ENCODE data around the gene RHOD. TPM values are rescaled to one million over a fixed set of nuclear protein-coding genes. Genes with fewer than 3 reads are reported as not detected.

RHOD gene
- total RNA-seq, 1 donor from 2014 or later = 12.2 TPM

DNA sequence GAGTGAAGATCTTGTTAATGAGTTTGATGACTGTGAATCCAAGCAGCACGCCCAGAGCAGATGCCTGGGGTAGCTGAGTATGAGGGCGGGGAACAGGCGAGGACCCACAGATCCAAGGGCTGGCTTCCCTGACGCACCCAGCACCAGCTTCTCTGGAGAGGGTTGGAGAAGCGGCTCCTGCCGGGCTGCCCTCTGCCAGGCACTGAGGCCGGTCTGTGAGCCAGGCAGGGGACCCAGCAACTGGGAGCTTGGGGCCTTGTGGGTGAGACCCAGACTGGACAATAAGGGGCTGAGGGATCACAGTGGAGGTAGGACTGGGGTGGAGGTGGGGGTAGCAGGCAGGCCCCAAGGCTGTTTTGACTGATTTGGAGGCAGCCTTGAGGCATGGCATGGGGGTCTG, 42.3 kb upstream of the RHOD start:
- Histone ChIP-seq H3K27me3 (ENCODE audit: low read depth) (no peaks in the 10 kb centered on the region), H3K36me3 (no peaks in the 10 kb centered on the region), H3K9me3 (no peaks in the 10 kb centered on the region), H3K4me1 (no peaks in the 10 kb centered on the region), H3K4me3 (no peak overlapping the region), H3K27ac (no peak overlapping the region)
- TF ChIP-seq, protein P1, sequence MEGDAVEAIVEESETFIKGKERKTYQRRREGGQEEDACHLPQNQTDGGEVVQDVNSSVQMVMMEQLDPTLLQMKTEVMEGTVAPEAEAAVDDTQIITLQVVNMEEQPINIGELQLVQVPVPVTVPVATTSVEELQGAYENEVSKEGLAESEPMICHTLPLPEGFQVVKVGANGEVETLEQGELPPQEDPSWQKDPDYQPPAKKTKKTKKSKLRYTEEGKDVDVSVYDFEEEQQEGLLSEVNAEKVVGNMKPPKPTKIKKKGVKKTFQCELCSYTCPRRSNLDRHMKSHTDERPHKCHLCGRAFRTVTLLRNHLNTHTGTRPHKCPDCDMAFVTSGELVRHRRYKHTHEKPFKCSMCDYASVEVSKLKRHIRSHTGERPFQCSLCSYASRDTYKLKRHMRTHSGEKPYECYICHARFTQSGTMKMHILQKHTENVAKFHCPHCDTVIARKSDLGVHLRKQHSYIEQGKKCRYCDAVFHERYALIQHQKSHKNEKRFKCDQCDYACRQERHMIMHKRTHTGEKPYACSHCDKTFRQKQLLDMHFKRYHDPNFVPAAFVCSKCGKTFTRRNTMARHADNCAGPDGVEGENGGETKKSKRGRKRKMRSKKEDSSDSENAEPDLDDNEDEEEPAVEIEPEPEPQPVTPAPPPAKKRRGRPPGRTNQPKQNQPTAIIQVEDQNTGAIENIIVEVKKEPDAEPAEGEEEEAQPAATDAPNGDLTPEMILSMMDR (IDR thresholded peaks at IDR 0.05) = no peak
- no peak for DNase-seq
- intact Hi-C loops (cut with DNase I) = no loop called here
- no peak for ATAC-seq

DNA sequence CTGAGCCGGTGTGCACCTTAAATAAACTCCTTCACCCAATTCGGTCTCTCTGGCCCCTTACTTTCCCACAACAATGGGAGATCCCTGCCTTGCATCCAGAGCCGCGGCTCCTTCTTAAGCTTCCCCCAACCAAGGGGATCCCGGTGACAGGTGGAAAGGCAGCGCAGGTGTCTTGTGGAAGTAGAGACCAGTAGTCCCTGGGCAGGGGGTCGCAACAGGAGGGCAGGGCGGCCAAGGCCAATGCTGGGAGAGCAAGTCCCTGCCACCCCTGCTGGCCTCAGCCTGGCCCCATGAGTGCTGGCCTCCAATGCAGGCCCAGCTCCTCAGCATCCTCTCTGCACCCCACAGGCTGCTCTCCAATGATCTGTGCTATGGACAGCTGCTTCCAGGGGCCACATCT, 41.6 kb upstream of the RHOD start:
- H3K4me3 ChIP-seq = no peak overlapping the region
- H3K27ac ChIP-seq = no peak overlapping the region
- ATAC-seq (no peak), DNase-seq (no peak)
- no peaks in the 10 kb centered on the region for H3K27me3 ChIP-seq (ENCODE audit: low read depth)
- no peaks in the 10 kb centered on the region for H3K9me3 ChIP-seq
- TF ChIP-seq, protein P1 (IDR thresholded peaks at IDR 0.05) = no peak
- intact Hi-C loops (cut with DNase I) = no loop called here
- H3K36me3 ChIP-seq = no peaks in the 10 kb centered on the region
- H3K4me1 ChIP-seq = no peaks in the 10 kb centered on the region

DNA sequence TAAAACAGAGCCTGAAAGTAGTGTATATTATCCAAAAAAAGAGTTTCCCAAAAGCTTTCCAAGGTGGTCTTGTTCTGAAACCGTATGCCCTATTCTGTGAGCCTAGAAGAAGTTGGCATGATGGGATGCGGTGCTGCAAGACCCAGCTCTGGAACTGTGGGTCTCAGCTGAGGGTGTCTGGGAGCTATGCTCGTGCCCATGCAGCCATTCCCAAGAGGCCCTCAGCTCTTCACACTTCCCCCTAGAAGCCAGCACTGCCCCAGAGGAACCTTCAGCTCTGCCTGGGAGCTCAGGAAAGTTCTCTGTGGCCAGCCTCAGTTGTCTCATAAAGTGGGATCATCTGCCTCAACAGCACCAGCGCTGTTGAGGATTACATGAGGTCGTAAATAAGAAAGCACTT, 40.1 kb upstream of the RHOD start:
- H3K27me3 ChIP-seq (ENCODE audit: low read depth) = no peaks in the 10 kb centered on the region
- H3K4me3 ChIP-seq = no peak overlapping the region
- no peaks in the 10 kb centered on the region for H3K4me1 ChIP-seq
- H3K36me3 ChIP-seq = no peaks in the 10 kb centered on the region
- TF ChIP-seq, protein P1 (IDR thresholded peaks at IDR 0.05) = no peak
- DNase-seq = no peak
- intact Hi-C loops (cut with DNase I) = no loop called here
- H3K9me3 ChIP-seq = no peaks in the 10 kb centered on the region
- H3K27ac ChIP-seq = no peak overlapping the region
- no peak for ATAC-seq

DNA sequence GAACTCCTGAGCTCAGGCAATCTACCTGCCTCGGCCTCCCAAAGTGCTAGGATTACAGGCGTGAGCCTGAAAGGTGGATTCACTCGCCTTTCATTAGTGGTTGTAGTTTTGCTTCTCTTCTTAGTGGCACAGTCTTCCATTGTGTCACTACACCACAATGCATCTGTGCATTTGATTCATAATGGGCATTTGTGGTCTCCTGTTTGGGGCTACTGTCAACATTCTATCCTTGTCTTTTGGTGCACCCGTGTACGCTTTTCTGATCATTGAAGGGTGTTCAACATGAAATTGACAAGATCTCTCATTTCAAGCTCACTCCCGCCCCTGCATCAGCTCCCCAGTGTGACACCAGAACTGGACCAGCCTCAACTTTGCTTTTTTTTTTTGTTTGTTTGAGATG, 35.7 kb upstream of the RHOD start:
- no peak overlapping the region for H3K4me3 ChIP-seq
- no peak overlapping the region for H3K27ac ChIP-seq
- no peaks in the 10 kb centered on the region for H3K36me3 ChIP-seq
- H3K4me1 ChIP-seq = peaks cover 13% of the 10 kb centered on the region
- TF ChIP-seq, protein P1 (IDR thresholded peaks at IDR 0.05) = no peak
- no peak for ATAC-seq
- peaks cover 30% of the 10 kb centered on the region for H3K27me3 ChIP-seq (ENCODE audit: low read depth)
- H3K9me3 ChIP-seq = no peaks in the 10 kb centered on the region
- DNase-seq = no peak
- intact Hi-C loops (cut with DNase I) = no loop called here

DNA sequence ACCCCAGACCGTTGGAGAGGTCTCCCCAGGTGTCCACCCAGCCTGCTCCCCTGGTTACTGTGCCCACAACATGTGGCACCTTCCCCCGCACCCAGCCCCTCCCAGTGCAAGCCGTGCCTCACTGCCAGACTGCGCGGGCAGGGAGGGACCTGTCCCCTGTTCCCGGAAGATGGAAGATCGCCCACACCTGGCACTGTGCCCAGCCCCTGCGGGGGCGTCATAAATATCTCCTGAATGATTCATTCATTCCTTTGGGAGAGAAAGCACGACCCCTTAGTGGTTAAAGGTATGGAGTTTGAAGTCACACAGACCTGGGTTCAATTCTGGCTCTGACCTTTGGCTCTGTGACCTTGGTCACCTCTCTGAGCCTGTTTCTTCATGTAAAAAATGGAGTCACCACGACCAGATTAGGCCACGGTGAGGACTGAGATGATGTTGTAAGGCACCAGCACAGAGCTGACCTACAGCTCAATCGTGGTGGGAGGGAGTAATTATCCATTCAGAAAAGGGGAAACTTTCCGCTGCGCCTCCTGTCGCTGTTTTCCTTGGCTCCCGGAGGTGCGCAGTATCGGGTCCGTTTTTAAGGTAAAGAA, 34.2 kb upstream of the RHOD start:
- H3K4me3 ChIP-seq = peak overlapping the region; percentile 34
- H3K36me3 ChIP-seq = no peaks in the 10 kb centered on the region
- DNase-seq (no peak), ATAC-seq (no peak)
- TF ChIP-seq, protein P1 (IDR thresholded peaks at IDR 0.05) = no peak
- H3K4me1 ChIP-seq = peaks cover 13% of the 10 kb centered on the region
- intact Hi-C loops (cut with DNase I) = no loop called here
- peaks cover 30% of the 10 kb centered on the region for H3K27me3 ChIP-seq (ENCODE audit: low read depth)
- H3K27ac ChIP-seq = no peak overlapping the region
- H3K9me3 ChIP-seq = no peaks in the 10 kb centered on the region
